ENCODE results near the gene SLC18A3. TPM values are rescaled to one million over a fixed set of nuclear protein-coding genes. Genes with fewer than 3 reads are reported as not detected.

Gene SLC18A3
- total RNA-seq, 1 experiment from 2014 or later: not detected

DNA sequence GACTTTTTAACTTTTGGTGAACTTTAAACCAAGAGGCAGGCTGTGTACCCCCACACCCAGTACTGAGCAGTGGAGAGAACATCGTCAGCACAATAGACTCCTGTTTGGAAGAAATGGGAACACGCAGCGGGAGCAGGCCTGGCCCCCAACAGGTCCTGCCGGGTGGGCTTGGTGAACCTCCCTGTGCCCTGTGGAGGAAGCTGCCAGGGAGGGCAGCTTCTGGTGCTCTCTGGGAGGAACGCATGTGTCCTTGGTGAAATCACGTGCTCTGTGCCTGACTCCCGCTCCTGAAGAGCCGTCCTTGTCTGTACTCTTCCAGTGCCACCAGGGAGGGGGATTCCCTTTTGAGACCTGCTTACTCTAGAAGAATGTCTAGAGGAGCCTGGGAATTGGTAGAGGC, 35.3 kb downstream of the SLC18A3 start:
- no TSS peak for BruUV-seq (replicated peaks)
- Histone ChIP-seq H3K4me3 (ENCODE audit: low read depth in 2 of 2, low read length in 2 of 2) (no peak overlapping the region), H3K9me3 (ENCODE audit: control insufficient read depth, insufficient read depth, low read depth, low read length) (no peaks in the 10 kb centered on the region), H3K27me3 (ENCODE audit: control insufficient read depth, insufficient read depth, low read length) (peaks cover 14% of the 10 kb centered on the region), H3K36me3 (ENCODE audit: control insufficient read depth, insufficient read depth, low read length) (no peaks in the 10 kb centered on the region), H3K27ac (ENCODE audit: low read length) (no peak overlapping the region), H3K4me1 (ENCODE audit: control insufficient read depth, insufficient read depth, low read length) (no peaks in the 10 kb centered on the region)
- DNase-seq (ENCODE audit: low read depth, low spot score): no peak
- ChIA-PET POLR2A (no interaction called here), CTCF (no interaction called here)
- TF ChIP-seq TCF7L2 (IDR thresholded peaks at IDR 0.05; ENCODE audit: low read depth, low read length) (no peak), SIN3A (IDR thresholded peaks at IDR 0.05; ENCODE audit: borderline replicate concordance, insufficient read depth, low read depth, low read length) (no peak), POLR2AphosphoS5 (IDR thresholded peaks at IDR 0.05; ENCODE audit: low read depth, low read length) (no peak)
- TF ChIP-seq, protein P1, sequence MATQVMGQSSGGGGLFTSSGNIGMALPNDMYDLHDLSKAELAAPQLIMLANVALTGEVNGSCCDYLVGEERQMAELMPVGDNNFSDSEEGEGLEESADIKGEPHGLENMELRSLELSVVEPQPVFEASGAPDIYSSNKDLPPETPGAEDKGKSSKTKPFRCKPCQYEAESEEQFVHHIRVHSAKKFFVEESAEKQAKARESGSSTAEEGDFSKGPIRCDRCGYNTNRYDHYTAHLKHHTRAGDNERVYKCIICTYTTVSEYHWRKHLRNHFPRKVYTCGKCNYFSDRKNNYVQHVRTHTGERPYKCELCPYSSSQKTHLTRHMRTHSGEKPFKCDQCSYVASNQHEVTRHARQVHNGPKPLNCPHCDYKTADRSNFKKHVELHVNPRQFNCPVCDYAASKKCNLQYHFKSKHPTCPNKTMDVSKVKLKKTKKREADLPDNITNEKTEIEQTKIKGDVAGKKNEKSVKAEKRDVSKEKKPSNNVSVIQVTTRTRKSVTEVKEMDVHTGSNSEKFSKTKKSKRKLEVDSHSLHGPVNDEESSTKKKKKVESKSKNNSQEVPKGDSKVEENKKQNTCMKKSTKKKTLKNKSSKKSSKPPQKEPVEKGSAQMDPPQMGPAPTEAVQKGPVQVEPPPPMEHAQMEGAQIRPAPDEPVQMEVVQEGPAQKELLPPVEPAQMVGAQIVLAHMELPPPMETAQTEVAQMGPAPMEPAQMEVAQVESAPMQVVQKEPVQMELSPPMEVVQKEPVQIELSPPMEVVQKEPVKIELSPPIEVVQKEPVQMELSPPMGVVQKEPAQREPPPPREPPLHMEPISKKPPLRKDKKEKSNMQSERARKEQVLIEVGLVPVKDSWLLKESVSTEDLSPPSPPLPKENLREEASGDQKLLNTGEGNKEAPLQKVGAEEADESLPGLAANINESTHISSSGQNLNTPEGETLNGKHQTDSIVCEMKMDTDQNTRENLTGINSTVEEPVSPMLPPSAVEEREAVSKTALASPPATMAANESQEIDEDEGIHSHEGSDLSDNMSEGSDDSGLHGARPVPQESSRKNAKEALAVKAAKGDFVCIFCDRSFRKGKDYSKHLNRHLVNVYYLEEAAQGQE (IDR thresholded peaks at IDR 0.05; ENCODE audit: insufficient read depth in 1 of 2, low read depth in 2 of 2, low read length in 1 of 2): no peak
- TF ChIP-seq, protein P2, sequence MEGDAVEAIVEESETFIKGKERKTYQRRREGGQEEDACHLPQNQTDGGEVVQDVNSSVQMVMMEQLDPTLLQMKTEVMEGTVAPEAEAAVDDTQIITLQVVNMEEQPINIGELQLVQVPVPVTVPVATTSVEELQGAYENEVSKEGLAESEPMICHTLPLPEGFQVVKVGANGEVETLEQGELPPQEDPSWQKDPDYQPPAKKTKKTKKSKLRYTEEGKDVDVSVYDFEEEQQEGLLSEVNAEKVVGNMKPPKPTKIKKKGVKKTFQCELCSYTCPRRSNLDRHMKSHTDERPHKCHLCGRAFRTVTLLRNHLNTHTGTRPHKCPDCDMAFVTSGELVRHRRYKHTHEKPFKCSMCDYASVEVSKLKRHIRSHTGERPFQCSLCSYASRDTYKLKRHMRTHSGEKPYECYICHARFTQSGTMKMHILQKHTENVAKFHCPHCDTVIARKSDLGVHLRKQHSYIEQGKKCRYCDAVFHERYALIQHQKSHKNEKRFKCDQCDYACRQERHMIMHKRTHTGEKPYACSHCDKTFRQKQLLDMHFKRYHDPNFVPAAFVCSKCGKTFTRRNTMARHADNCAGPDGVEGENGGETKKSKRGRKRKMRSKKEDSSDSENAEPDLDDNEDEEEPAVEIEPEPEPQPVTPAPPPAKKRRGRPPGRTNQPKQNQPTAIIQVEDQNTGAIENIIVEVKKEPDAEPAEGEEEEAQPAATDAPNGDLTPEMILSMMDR (IDR thresholded peaks at IDR 0.05): no peak
- no peak for ATAC-seq
- intact Hi-C loops (cut with micrococcal nuclease; ENCODE audit: unreplicated experiment) (no loop called here), in situ Hi-C loops (cut with HindIII; ENCODE audit: low pct_unique_long_range_greater_than_20kb, low sequenced_read_pairs) (no loop called here)

DNA sequence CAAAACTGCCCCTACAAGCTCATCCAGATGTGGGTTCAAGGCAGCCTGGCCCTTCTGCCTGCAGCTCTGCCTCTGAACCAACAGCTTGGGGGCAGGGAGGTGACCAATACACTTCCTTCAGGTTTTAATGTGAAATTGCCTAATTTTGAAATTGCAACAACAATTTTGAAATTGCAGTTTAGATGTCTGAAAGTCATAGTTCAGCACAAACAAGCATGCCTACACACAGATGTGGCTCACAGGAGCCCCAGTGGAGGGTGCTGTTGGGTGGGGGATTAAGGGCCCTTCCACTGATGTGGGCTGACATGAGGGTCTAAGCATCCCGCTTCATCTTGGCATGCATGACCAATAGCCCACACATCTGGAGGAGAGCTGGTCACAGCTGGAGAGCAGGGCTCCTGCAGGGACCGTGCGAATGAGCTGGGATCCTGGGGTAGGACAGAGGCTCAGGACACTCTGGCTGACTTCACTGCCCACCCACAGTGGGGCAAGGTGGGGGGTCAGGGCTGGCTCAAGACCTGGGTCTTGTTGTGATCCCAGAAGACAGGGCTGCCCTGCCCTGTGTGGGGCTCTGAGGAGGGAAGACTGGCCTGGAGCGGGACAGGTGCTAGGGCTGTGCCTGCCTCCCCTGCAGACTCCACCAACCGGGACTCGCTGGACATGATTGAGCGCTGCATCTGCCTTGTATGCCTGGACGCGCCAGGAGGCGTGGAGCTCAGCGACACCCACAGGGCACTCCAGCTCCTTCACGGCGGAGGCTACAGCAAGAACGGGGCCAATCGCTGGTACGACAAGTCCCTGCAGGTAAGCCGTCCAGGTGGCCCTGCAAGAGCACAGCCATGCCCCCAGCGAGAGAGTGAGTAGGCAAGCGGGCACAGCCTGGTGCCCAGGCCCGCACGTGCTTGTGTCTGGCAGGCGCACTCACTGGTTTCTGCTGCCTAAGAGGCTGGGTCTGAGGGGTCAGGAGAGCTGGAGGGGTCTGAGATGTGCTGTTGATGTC, 36.1 kb downstream of the SLC18A3 start:
- no TSS peak for BruUV-seq (replicated peaks)
- Histone ChIP-seq H3K4me3 (ENCODE audit: low read depth in 2 of 2, low read length in 2 of 2) (no peak overlapping the region), H3K27ac (ENCODE audit: low read length) (no peak overlapping the region), H3K9me3 (ENCODE audit: control insufficient read depth, insufficient read depth, low read depth, low read length) (no peaks in the 10 kb centered on the region), H3K27me3 (ENCODE audit: control insufficient read depth, insufficient read depth, low read length) (peaks cover 14% of the 10 kb centered on the region), H3K4me1 (ENCODE audit: control insufficient read depth, insufficient read depth, low read length) (no peaks in the 10 kb centered on the region), H3K36me3 (ENCODE audit: control insufficient read depth, insufficient read depth, low read length) (no peaks in the 10 kb centered on the region)
- DNase-seq (ENCODE audit: low read depth, low spot score) (no peak), ATAC-seq (no peak)
- ChIA-PET CTCF (no interaction called here), POLR2A (no interaction called here)
- intact Hi-C loops (cut with micrococcal nuclease; ENCODE audit: unreplicated experiment) (no loop called here), in situ Hi-C loops (cut with HindIII; ENCODE audit: low pct_unique_long_range_greater_than_20kb, low sequenced_read_pairs) (no loop called here)
- TF ChIP-seq POLR2AphosphoS5 (IDR thresholded peaks at IDR 0.05; ENCODE audit: low read depth, low read length) (no peak), SIN3A (IDR thresholded peaks at IDR 0.05; ENCODE audit: borderline replicate concordance, insufficient read depth, low read depth, low read length) (no peak), TCF7L2 (IDR thresholded peaks at IDR 0.05; ENCODE audit: low read depth, low read length) (no peak)
- TF ChIP-seq, protein P1 (IDR thresholded peaks at IDR 0.05; ENCODE audit: insufficient read depth in 1 of 2, low read depth in 2 of 2, low read length in 1 of 2): no peak
- TF ChIP-seq, protein P2 (IDR thresholded peaks at IDR 0.05): no peak
